Measurements from ENCODE around the gene MEI1.

Gene MEI1

DNA sequence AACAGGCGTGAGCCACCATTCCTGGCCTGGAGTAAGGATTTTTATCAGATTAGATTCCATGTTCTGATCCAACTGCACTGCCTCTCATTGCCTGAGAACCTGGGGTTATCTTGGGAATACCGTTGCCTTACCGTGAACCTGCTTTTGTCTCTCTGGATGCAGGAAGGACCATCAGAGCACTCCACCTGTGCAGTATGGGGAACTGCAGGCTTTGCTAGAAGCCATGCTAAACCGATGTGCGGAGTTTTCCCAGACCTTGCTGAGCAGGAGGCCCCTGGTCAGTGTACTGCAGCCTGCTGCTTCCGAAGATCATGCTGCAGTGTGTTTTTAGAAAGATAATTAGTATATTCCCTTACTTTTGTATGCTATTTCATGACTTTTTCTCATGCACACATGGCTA, 43.6 kb downstream of the MEI1 start:
- DNase-seq (ENCODE audit: low read depth), result no peak

GRCh38 chr22:41745968-41746367, 46.7 kb downstream of the MEI1 start:
- DNase-seq (ENCODE audit: low read depth), result no peak

- peak; percentile 36 for DNase-seq (ENCODE audit: low read depth)
Observed at GRCh38 chr22:41746567-41747400, 47.5 kb downstream of the MEI1 start.

DNA sequence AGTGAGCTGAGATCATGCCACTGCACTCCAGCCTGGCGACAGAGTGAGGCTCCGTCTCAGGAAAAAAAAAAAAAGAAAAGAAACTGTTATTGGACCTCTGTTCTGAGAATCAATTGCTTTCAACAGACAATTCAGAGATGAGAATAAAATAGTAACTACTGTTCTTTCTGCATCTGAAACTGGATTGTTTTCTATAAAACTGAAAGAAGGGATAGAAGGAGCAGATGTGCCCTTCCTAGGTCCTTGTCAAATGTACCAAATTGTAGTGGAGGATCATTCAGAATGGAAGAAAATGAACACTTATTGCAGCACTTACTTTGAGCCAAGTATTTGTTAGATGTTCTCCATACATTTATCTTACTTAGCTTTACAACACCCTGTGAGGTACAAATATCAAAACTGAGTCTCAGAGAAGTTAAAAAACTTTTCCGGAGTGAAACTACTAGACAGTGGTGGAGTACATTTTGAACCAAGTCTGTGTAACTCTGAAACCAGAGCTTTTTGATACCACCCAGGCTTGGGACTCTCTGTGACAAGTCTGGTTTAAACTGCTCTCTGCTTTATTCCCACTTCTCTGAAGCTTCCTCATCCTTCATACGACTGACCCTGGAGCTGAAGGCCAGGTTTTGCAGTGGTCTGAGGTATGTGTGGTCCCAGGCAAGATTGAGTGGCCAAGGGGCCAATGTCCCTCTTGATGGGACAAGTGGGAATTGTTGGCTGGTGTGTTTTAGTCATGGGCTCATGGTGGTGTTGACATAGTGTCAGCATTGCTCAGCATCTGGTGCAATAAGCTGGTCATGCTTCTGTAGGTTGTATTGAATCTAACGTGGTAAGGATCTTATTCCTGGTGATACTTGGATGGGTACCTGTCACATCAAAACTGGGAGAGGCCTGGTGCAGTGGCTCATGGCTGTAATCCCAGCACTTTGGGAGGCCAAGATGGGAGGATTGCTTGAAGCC, 53.0 kb downstream of the MEI1 start:
- DNase-seq (ENCODE audit: low read depth), result no peak

- no peak for DNase-seq (ENCODE audit: low read depth)
Observed at GRCh38 chr22:41753984-41754383, 54.7 kb downstream of the MEI1 start.

DNA sequence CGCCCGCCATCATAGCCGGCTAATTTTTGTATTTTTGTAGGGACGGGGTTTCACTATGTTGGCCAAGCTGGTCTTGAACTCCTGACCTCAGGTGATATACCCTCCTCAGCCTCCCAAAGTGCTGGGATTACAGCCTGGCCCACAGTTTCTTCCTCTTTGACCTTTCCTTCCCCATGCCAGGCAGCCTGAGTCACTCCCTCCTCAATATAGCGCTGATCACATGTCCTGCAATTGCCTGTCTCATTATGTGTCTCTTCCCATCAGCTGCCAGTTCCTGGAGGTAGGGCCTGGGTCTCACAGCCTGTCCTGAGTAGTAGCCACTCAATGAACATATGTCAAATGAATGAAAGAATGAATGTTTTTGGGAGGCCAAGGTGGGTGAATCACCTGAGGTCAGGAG, 58.2 kb downstream of the MEI1 start:
- no peak for DNase-seq (ENCODE audit: low read depth)

DNA sequence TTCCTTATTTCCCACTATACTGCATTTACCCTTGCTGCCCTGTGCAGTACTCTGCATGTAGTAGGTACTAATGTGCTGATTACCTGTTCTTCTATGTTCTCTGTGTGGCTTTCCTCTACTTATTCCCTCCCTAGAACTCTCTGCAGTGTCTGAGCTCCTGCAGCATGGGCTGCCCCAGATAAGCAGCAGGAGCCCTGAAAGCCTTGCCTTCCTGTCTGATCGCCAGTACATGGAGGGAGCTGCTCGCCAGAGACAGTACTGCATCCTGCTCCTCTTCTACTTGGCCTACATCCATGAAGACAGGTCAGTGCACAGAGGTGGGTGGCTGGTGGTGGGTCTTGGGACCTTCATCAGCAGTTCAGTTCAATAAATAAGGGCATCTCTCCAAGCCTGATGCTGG, 58.9 kb downstream of the MEI1 start:
- DNase-seq (ENCODE audit: low read depth), result no peak

GRCh38 chr22:41762980-41763779, 63.9 kb downstream of the MEI1 start:
- no peak for DNase-seq (ENCODE audit: low read depth)

- no peak for DNase-seq (ENCODE audit: low read depth)
Observed at GRCh38 chr22:41766476-41766875, 67.2 kb downstream of the MEI1 start.

- no peak for DNase-seq (ENCODE audit: low read depth)
Observed at GRCh38 chr22:41768430-41768829, 69.1 kb downstream of the MEI1 start.

GRCh38 chr22:41770715-41771468, 71.6 kb downstream of the MEI1 start:
- no peak for DNase-seq (ENCODE audit: low read depth)

DNA sequence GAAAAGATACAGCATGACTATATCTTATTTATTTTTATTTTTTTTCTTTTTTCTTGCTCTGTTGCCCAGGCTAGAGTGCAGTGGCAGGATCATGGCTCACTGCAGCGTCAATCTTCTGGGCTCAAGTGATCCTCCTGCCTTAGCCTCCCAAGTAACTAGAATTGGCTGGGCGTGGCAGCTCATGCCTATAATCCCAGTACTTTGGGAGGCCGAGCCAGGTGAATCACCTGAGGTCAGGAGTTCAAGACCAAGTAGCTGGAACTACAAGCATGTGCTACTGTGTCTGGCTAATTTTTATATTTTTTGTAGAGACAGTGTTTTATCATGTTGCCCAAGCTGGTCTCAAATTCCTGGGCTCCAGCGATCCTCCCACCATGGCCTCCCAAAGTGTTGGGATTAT, 72.9 kb downstream of the MEI1 start:
- DNase-seq (ENCODE audit: low read depth), result no peak

GRCh38 chr22:41772645-41773044, 73.3 kb downstream of the MEI1 start:
- no peak for DNase-seq (ENCODE audit: low read depth)

DNA sequence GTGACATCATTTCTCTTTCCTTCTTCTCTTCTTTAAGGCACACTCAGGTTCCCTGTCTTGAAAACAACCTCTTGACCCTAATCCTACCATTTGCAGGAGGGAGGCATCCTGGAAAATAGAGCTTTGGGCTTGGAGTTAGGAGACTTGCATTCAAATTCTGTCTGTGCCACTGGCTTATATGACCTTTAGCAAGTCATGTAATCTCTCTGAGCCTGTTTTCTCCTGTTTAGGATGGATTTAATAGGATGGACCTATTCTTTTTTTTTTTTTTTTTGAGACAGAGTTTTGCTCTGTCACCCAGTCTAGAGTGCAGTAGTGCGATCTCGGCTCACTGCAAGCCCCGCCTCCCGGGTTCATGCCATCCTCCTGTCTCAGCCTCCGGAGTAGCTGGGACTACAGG, 76.0 kb downstream of the MEI1 start:
- DNase-seq (ENCODE audit: low read depth), result no peak

- DNase-seq (ENCODE audit: low read depth), result no peak
Observed at GRCh38 chr22:41775976-41776375, 76.7 kb downstream of the MEI1 start.

GRCh38 chr22:41776381-41776780, 77.1 kb downstream of the MEI1 start:
- no peak for DNase-seq (ENCODE audit: low read depth)

DNA sequence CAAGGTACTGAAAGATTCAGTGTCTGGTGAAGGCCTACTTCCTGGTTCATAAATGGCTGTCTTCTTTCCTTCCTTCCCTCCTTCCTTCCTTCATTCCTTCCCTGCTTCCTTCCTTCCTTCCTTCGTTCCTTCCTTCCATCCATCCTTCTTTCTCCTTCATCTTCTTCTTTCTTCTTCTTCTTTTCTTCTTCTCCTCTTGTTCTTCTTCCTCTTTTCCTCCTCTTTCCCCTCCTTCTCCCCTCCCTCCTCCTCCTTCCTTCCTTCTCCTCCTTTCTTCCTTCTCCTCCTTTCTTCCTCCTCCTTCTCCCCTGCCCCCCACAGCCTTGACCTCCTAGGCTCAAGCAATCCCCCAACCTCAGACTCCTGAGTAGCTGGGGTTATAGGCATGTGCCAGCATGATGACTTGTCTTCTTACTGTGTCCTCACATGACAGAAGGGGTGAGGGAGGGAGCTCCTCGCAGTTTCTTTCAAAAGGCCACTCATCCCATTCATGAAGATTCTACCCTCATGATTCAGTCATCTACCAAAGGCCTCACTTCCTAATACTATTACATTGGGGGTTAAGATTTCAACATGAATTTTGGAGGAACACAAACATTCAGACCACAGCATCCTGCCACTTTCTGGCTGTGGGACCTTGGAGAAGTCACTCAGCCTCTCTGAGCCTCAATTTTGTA, 78.6 kb downstream of the MEI1 start:
- no peak for DNase-seq (ENCODE audit: low read depth)

DNA sequence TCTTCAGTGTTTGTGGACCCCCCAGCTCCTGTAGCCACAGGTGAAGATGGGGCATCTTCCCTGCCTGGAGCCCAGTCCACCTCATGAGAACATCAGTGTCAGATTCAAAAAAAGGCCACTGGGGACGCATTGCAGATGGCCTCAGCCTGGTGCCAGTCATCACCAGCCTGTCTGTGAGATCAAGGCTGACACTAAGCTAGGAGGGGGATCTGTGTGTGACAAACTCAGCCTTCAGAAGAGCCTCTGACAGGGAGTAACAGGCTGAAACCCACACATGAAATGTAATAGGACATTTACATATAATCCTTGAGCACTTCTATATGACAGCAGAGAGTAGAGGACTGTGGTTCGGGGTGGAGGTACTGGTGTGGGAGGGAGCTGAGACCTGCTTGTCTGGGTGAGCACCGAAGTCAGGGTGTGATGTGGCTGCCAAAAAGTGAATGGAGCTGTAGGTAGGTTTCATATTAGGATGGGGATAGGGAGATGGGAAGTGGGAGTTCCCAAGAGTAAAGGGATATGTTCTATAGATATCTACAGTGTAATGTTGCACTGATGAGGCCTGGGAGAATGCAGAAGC, 80.7 kb downstream of the MEI1 start:
- DNase-seq (ENCODE audit: low read depth), result no peak

GRCh38 chr22:41780746-41781505, 81.6 kb downstream of the MEI1 start:
- DNase-seq (ENCODE audit: low read depth), result peak; percentile 80

GRCh38 chr22:41781507-41781906, 82.2 kb downstream of the MEI1 start:
- DNase-seq (ENCODE audit: low read depth), result no peak

Measured in activated T-cell treated with anti-CD3 and anti-CD28 coated beads for 48 hours (primary cell).